Measurements from ENCODE around the gene MAST4.

The MAST4 gene

GRCh38 chr5:67081261-67081660 is 485.1 kb downstream of the MAST4 start:
- DNase-seq (ENCODE audit: low read depth in 2 of 2): no peak

- DNase-seq (ENCODE audit: low read depth in 2 of 2): no peak
Observed at GRCh38 chr5:67082941-67083340, 486.7 kb downstream of the MAST4 start.

- no peak for DNase-seq (ENCODE audit: low read depth in 2 of 2)
Observed at GRCh38 chr5:67085616-67086015, 489.4 kb downstream of the MAST4 start.

GRCh38 chr5:67089200-67089725 is 493.1 kb downstream of the MAST4 start:
- no peak for DNase-seq (ENCODE audit: low read depth in 2 of 2)

GRCh38 chr5:67090040-67090439 is 493.8 kb downstream of the MAST4 start:
- DNase-seq (ENCODE audit: low read depth in 2 of 2): no peak

GRCh38 chr5:67090593-67090992 is 494.4 kb downstream of the MAST4 start:
- DNase-seq (ENCODE audit: low read depth in 2 of 2): no peak

- no peak for DNase-seq (ENCODE audit: low read depth in 2 of 2)
Observed at GRCh38 chr5:67092535-67092934, 496.3 kb downstream of the MAST4 start.

GRCh38 chr5:67093279-67093678 is 497.1 kb downstream of the MAST4 start:
- DNase-seq (ENCODE audit: low read depth in 2 of 2): no peak

GRCh38 chr5:67094476-67095300 is 498.5 kb downstream of the MAST4 start:
- no peak for DNase-seq (ENCODE audit: low read depth in 2 of 2)

GRCh38 chr5:67095346-67096171 is 499.4 kb downstream of the MAST4 start:
- no peak for DNase-seq (ENCODE audit: low read depth in 2 of 2)

- no peak for DNase-seq (ENCODE audit: low read depth in 2 of 2)
Observed at GRCh38 chr5:67098656-67099055, 502.5 kb downstream of the MAST4 start.

GRCh38 chr5:67100301-67100700 is 504.1 kb downstream of the MAST4 start:
- peak in 1 of 2 donors; percentile 34 for DNase-seq (ENCODE audit: low read depth in 2 of 2)

GRCh38 chr5:67102708-67103107 is 506.5 kb downstream of the MAST4 start:
- no peak for DNase-seq (ENCODE audit: low read depth in 2 of 2)

- DNase-seq (ENCODE audit: low read depth in 2 of 2): no peak
Observed at GRCh38 chr5:67104859-67105258, 508.7 kb downstream of the MAST4 start.

GRCh38 chr5:67105270-67105669 is 509.1 kb downstream of the MAST4 start:
- no peak for DNase-seq (ENCODE audit: low read depth in 2 of 2)

GRCh38 chr5:67106626-67107342 is 510.6 kb downstream of the MAST4 start:
- no peak for DNase-seq (ENCODE audit: low read depth in 2 of 2)

GRCh38 chr5:67111779-67112178 is 515.6 kb downstream of the MAST4 start:
- DNase-seq (ENCODE audit: low read depth in 2 of 2): no peak

GRCh38 chr5:67115246-67115645 is 519.1 kb downstream of the MAST4 start:
- no peak for DNase-seq (ENCODE audit: low read depth in 2 of 2)

GRCh38 chr5:67115817-67116216 is 519.6 kb downstream of the MAST4 start:
- DNase-seq (ENCODE audit: low read depth in 2 of 2): no peak

GRCh38 chr5:67118050-67118620 is 521.9 kb downstream of the MAST4 start:
- DNase-seq (ENCODE audit: low read depth in 2 of 2): no peak

- no peak for DNase-seq (ENCODE audit: low read depth in 2 of 2)
Observed at GRCh38 chr5:67119010-67119409, 522.8 kb downstream of the MAST4 start.

- no peak for DNase-seq (ENCODE audit: low read depth in 2 of 2)
Observed at GRCh38 chr5:67120032-67120431, 523.8 kb downstream of the MAST4 start.
